ENCODE results near the gene ESYT2. TPM values are rescaled to one million over a fixed set of nuclear protein-coding genes. Genes with fewer than 3 reads are reported as not detected.

The ESYT2 gene
- total RNA-seq, 1 experiment from 2014 or later: 68.2 TPM

- Histone ChIP-seq H3K4me2 (ENCODE audit: low read length) (no peak overlapping the region), H3K9ac (ENCODE audit: low read length) (no peak overlapping the region), H3K9me2 (ENCODE audit: insufficient read depth) (no peaks in the 10 kb centered on the region), H3K9me3 (ENCODE audit: control insufficient read depth in 1 of 2, insufficient read depth in 1 of 2, low read depth in 1 of 2, low read length in 2 of 2) (no peaks in the 10 kb centered on the region), H3K79me2 (ENCODE audit: insufficient read depth, low read length) (no peaks in the 10 kb centered on the region), H3K27me3 (ENCODE audit: insufficient read depth, low read length) (no peaks in the 10 kb centered on the region), H3K27ac (ENCODE audit: low read depth, low read length) (no peak overlapping the region), H3K4me1 (ENCODE audit: control insufficient read depth in 1 of 2, insufficient read depth in 2 of 2, low read length in 2 of 2) (no peaks in the 10 kb centered on the region), H4K20me1 (ENCODE audit: insufficient read depth) (no peaks in the 10 kb centered on the region), H2AFZ (ENCODE audit: low read depth, low read length, poor library complexity, severe bottlenecking) (no peak overlapping the region), H3K36me3 (ENCODE audit: control insufficient read depth in 1 of 2, insufficient read depth in 2 of 2, low read length in 2 of 2) (peaks cover 0 to 3% of the 10 kb centered on the region in 2 experiments; a peak in 1 of 4 replicates), H3K4me3 (replicated peaks in 1 of 2; ENCODE audit: low read depth in 1 of 2, low read length in 2 of 2) (no peak overlapping the region)
- ChIA-PET RAD21 (ENCODE audit: low non-redundant PET in 1 of 2, low total read pairs in 2 of 2, uncharacterized antibody in 2 of 2, unreplicated experiment in 2 of 2) (no interaction called here), POLR2A (interaction anchor here (0.7 kb wide), 1 partner anchor 17 kb away, joined by 3 read pairs; no protein-coding TSS in a partner anchor), CTCF (no interaction called here)
- ATAC-seq (no peak), DNase-seq (ENCODE audit: low read depth, low spot score) (no peak)
- intact Hi-C loops (cut with micrococcal nuclease): no loop called here
- BruUV-seq (replicated peaks): no TSS peak
- TF ChIP-seq MAX (IDR thresholded peaks at IDR 0.05) (no peak), JUND (IDR thresholded peaks at IDR 0.05) (no peak)
Measured at GRCh38 chr7:158726277-158726807, 103.0 kb downstream of the ESYT2 start.

GRCh38 chr7:158725506-158725800, 103.9 kb downstream of the ESYT2 start:
- no peak for TF ChIP-seq SIN3A (IDR thresholded peaks at IDR 0.05; ENCODE audit: low read depth)
- TF ChIP-seq EZH2 (IDR thresholded peaks at IDR 0.05): no peak
- TF ChIP-seq CEBPB (IDR thresholded peaks at IDR 0.05; ENCODE audit: low read depth): no peak
- TF ChIP-seq ATF3 (IDR thresholded peaks at IDR 0.05): no peak
- no peak for TF ChIP-seq REST (IDR thresholded peaks at IDR 0.05; ENCODE audit: low read depth)
- TF ChIP-seq SRF (IDR thresholded peaks at IDR 0.05; ENCODE audit: low read depth): no peak
- no peak for DNase-seq (ENCODE audit: low read depth, low spot score)
- ATAC-seq: no peak
- Histone ChIP-seq H3K9ac (ENCODE audit: low read length) (no peak overlapping the region), H3K27ac (ENCODE audit: low read depth, low read length) (no peak overlapping the region), H3K4me2 (ENCODE audit: low read length) (no peak overlapping the region), H3K4me1 (ENCODE audit: control insufficient read depth in 1 of 2, insufficient read depth in 2 of 2, low read length in 2 of 2) (no peaks in the 10 kb centered on the region), H4K20me1 (ENCODE audit: insufficient read depth) (no peaks in the 10 kb centered on the region), H3K79me2 (ENCODE audit: insufficient read depth, low read length) (no peaks in the 10 kb centered on the region), H3K4me3 (replicated peaks in 1 of 2; ENCODE audit: low read depth in 1 of 2, low read length in 2 of 2) (no peak overlapping the region), H3K9me3 (ENCODE audit: control insufficient read depth in 1 of 2, insufficient read depth in 1 of 2, low read depth in 1 of 2, low read length in 2 of 2) (no peaks in the 10 kb centered on the region), H3K9me2 (ENCODE audit: insufficient read depth) (no peaks in the 10 kb centered on the region), H3K27me3 (ENCODE audit: insufficient read depth, low read length) (no peaks in the 10 kb centered on the region), H3K36me3 (ENCODE audit: control insufficient read depth in 1 of 2, insufficient read depth in 2 of 2, low read length in 2 of 2) (peaks cover 0 to 3% of the 10 kb centered on the region in 2 experiments; a peak in 2 of 4 replicates), H2AFZ (ENCODE audit: low read depth, low read length, poor library complexity, severe bottlenecking) (no peak overlapping the region)
- ChIA-PET POLR2A (no interaction called here), RAD21 (ENCODE audit: low non-redundant PET in 1 of 2, low total read pairs in 2 of 2, uncharacterized antibody in 2 of 2, unreplicated experiment in 2 of 2) (no interaction called here), CTCF (no interaction called here)
- BruUV-seq (replicated peaks): TSS peak; percentile 36
- intact Hi-C loops (cut with micrococcal nuclease): no loop called here

All from HCT116 (cell line).